ENCODE data around the gene AMBRA1.

The AMBRA1 gene

GRCh38 chr11:46444305-46444704, 149.5 kb downstream of the AMBRA1 start:
- H3K27me3 ChIP-seq (ENCODE audit: insufficient read depth, poor library complexity, severe bottlenecking) = no peaks in the 10 kb centered on the region
- no peak overlapping the region for H3K27ac ChIP-seq (replicated peaks)
- no peak for DNase-seq (ENCODE audit: low read depth in 1 of 2, low spot score in 1 of 2)
- no peak overlapping the region for H3K4me3 ChIP-seq (replicated peaks; ENCODE audit: insufficient read depth, low read length)
- no peak for TF ChIP-seq GABPA (IDR thresholded peaks at IDR 0.05; ENCODE audit: low read depth)
- no peak for TF ChIP-seq SPI1 (IDR thresholded peaks at IDR 0.05; ENCODE audit: borderline replicate concordance, low read depth)
- TF ChIP-seq REST (IDR thresholded peaks at IDR 0.05; ENCODE audit: insufficient replicate concordance, low read depth) = no peak
- TF ChIP-seq POLR2AphosphoS5 (IDR thresholded peaks at IDR 0.05; ENCODE audit: low read depth) = no peak
- no peak for TF ChIP-seq CTCF (IDR thresholded peaks at IDR 0.05; ENCODE audit: insufficient read depth, low read length)

- DNase-seq (ENCODE audit: low read depth in 1 of 2, low spot score in 1 of 2) = no peak
- no peak for TF ChIP-seq CTCF (IDR thresholded peaks at IDR 0.05; ENCODE audit: insufficient read depth, low read length)
- TF ChIP-seq GABPA (IDR thresholded peaks at IDR 0.05; ENCODE audit: low read depth) = no peak
- no peak for TF ChIP-seq POLR2AphosphoS5 (IDR thresholded peaks at IDR 0.05; ENCODE audit: low read depth)
- no peak for TF ChIP-seq REST (IDR thresholded peaks at IDR 0.05; ENCODE audit: insufficient replicate concordance, low read depth)
- no peak for TF ChIP-seq SPI1 (IDR thresholded peaks at IDR 0.05; ENCODE audit: borderline replicate concordance, low read depth)
- Histone ChIP-seq H3K4me3 (replicated peaks; ENCODE audit: insufficient read depth, low read length) (no peak overlapping the region), H3K27ac (replicated peaks) (no peak overlapping the region), H3K27me3 (ENCODE audit: insufficient read depth, poor library complexity, severe bottlenecking) (no peaks in the 10 kb centered on the region)
These were observed 155.6 kb downstream of the AMBRA1 start for GRCh38 chr11:46438211-46438610.

GRCh38 chr11:46437122-46437689, 156.6 kb downstream of the AMBRA1 start:
- no peaks in the 10 kb centered on the region for H3K27me3 ChIP-seq (ENCODE audit: insufficient read depth, poor library complexity, severe bottlenecking)
- no peak overlapping the region for H3K4me3 ChIP-seq (replicated peaks; ENCODE audit: insufficient read depth, low read length)
- DNase-seq (ENCODE audit: low read depth in 1 of 2, low spot score in 1 of 2) = no peak
- TF ChIP-seq POLR2AphosphoS5 (IDR thresholded peaks at IDR 0.05; ENCODE audit: low read depth) = no peak
- no peak for TF ChIP-seq REST (IDR thresholded peaks at IDR 0.05; ENCODE audit: insufficient replicate concordance, low read depth)
- TF ChIP-seq SPI1 (IDR thresholded peaks at IDR 0.05; ENCODE audit: borderline replicate concordance, low read depth) = no peak
- TF ChIP-seq GABPA (IDR thresholded peaks at IDR 0.05; ENCODE audit: low read depth) = no peak
- no peak for TF ChIP-seq CTCF (IDR thresholded peaks at IDR 0.05; ENCODE audit: insufficient read depth, low read length)
- no peak overlapping the region for H3K27ac ChIP-seq (replicated peaks)
